Breast epithelium (tissue), 3 donors: Measurements from ENCODE around the gene PNPO.
"Not testable (repeated sequence)": the region's sequence is repeated elsewhere in the genome, so short reads cannot be mapped to it uniquely, and the experiment has no call there.

Source experiments
- CTCF ChIP-seq, 3 donors: fragments of 450-650 bp; IDR thresholded peaks; one replicate each; pipeline ENCODE4 v1.5.1; 2016 to 2017; ENCODE audit warnings: antibody characterized with exemption in 3 of 3, mild to moderate bottlenecking in 3 of 3, moderate library complexity in 3 of 3
- POLR2A ChIP-seq: fragments of 450-650 bp; IDR thresholded peaks from one replicate; pipeline ENCODE4 v1.6.1; 2016; ENCODE audit warnings: antibody characterized with exemption, mild to moderate bottlenecking, moderate library complexity
- POLR2AphosphoS5 ChIP-seq, 3 donors: sonication (generic); formaldehyde crosslinking; IDR thresholded peaks; one replicate each; pipeline ENCODE4 v1.6.1; 2017; ENCODE audit warnings: antibody characterized with exemption in 3 of 3

- TF ChIP-seq CTCF (IDR thresholded peaks at IDR 0.05); POLR2A; POLR2AphosphoS5 (IDR thresholded peaks at IDR 0.05): not testable (repeated sequence)
Measured at GRCh38 chr17:47935468-47935867, 5.9 kb upstream of the PNPO start.
